NCI-H2081 treated with DMSO at 0.1 percent for 48 hours (cell line): ENCODE data around the gene TIAM1.
A peak's percentile ranks its signal among the peaks of the same experiment; 100 is the strongest.

Experiments
- DNase-seq: peaks from one replicate; lab custom pipeline; 2025; lab: John Stamatoyannopoulos, UW

The TIAM1 gene

DNA sequence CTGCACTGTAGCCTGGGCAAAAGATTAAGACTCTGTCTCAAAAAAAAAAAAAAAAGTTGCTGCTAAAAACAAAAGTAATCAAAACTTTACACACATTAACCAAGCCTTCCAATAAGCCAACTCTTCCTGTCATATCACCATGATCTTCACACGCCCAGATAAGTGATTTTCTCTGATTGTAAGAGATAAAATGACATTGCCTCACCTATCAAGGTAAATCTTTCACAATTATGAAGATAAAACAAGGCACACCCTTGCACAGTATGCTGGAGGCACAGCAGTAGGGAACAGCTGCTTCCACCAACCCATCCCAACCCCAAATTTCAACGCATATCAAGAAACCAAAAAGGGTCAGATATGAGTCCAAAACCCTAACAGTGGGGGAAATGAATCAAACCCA lies 8.8 kb upstream of the TIAM1 start:
- DNase-seq = no peak

GRCh38 chr21:31351960-31352359 lies 7.9 kb upstream of the TIAM1 start:
- no peak for DNase-seq

- DNase-seq = no peak
Observed at GRCh38 chr21:31351438-31351837, 7.4 kb upstream of the TIAM1 start.

GRCh38 chr21:31349208-31349607 lies 5.1 kb upstream of the TIAM1 start:
- no peak for DNase-seq

GRCh38 chr21:31348188-31348587 lies 4.1 kb upstream of the TIAM1 start:
- no peak for DNase-seq

GRCh38 chr21:31347435-31348032 lies 3.5 kb upstream of the TIAM1 start:
- no peak for DNase-seq

DNA sequence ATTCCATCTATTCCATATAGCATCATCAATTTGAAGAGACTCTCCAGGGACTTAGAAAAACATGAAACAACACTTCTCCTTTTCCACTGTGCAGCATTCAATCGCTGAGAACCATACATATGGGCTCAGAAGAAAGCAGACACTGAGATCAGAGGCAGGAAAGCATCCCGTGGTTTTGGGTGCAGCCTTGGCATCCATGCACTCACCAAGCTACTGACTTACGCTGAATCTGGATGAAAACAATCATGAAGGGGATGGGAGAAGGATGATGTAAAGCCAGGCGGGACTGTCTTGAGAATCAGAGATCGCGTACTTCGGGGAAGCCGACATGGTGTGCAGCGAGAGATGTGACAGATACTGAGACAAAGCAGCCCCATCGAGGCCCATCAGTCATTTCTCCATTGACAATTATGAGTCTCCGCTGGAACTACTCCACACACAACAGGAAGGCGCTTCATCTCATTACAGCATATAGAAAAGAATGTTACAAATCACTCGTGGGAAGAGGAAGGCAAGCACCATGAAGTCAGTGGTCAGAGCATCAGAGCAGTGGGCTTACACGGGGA lies 2.3 kb upstream of the TIAM1 start:
- DNase-seq = no peak

- no peak for DNase-seq
Observed at GRCh38 chr21:31345136-31345535, 1.1 kb upstream of the TIAM1 start.

GRCh38 chr21:31343030-31343510 lies 991 bp downstream of the TIAM1 start:
- no peak for DNase-seq

- no peak for DNase-seq
Observed at GRCh38 chr21:31342348-31342747, 1.7 kb downstream of the TIAM1 start.

DNA sequence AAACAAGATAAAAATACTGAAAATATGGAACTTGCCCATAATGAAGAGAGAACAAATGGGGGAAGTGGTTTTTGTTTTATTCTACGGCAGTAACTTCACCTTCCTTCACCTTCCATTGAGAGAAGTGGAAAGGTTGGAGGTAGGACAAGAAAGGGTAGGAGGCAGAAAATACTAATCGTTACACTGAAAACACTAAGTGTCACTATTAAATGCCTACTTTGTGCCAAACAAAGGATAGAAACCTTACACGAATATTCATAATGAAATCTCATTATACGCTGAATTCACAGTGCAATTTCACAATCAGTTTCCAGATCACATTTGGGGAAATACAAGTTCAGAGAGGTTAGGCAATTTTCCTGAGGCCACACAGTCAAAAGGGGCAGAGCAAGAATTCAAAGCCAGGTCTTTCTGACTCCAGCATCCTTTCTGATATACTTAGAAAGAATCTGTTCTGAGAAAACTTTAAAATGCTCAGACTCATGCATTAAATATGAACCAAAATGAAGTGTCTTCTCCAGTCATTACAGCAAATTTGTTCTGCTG lies 3.0 kb downstream of the TIAM1 start:
- DNase-seq = no peak

- no peak for DNase-seq
Observed at GRCh38 chr21:31340514-31340913, 3.5 kb downstream of the TIAM1 start.

DNA sequence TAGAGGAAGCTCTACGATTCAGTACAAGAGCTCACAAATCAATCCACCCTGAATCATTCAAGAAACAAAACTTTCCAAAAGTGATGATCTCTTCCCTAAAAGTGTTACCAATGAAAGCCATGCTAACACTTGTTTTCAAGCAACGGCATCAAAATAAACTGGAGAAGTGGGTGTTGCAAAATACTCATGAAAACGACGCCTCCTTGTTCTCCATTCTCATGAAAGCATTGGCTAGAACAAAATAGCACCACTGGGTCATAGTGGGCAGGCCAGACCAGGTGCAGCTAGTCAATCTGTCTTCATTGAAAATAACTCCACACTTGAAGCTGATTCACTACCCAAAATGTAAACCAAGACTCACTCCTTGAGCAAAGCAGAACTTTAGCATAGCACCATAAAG lies 4.3 kb downstream of the TIAM1 start:
- DNase-seq = no peak

GRCh38 chr21:31338908-31339368 lies 5.1 kb downstream of the TIAM1 start:
- no peak for DNase-seq

GRCh38 chr21:31337996-31338907 lies 5.8 kb downstream of the TIAM1 start:
- no peak for DNase-seq

GRCh38 chr21:31337086-31337485 lies 7.0 kb downstream of the TIAM1 start:
- DNase-seq = no peak

DNA sequence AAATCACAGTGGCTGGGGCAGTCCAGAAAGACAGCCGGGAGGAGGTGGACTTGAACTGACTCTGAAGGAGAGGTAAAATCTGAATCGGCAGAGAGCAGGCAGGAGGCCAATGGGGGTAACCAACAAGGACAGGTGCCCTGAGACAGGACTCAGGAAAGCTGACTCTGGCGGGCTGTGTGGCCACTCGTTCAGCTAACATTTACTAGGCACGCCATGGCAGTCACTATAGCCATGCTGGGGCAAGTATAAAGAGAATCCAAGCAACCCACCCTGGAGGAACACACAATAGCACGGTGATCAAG lies 7.4 kb downstream of the TIAM1 start:
- no peak for DNase-seq

- no peak for DNase-seq
Observed at GRCh38 chr21:31335957-31336738, 7.9 kb downstream of the TIAM1 start.

GRCh38 chr21:31334648-31335121 lies 9.4 kb downstream of the TIAM1 start:
- DNase-seq = peak; percentile 71

- no peak for DNase-seq
Observed at GRCh38 chr21:31332525-31332924, 11.5 kb downstream of the TIAM1 start.

DNA sequence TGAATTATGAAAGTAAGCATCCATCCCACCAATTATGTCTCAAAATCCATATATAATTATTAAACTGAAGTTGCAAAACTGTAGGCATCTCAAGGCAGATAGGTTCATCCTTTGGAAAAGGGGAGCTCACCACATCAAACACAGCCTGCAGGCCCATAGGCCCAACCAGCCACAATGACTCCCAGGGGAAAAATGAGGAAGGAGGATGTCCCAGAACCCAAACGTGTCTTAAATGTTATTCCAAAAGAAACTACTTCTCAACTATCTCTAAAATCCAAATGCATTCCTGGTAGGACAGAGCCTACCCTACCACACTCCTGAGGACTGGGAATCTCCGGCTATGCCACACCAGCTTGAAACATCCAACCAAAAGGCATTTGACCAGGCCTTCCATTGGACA lies 12.8 kb downstream of the TIAM1 start:
- no peak for DNase-seq

GRCh38 chr21:31330144-31330483 lies 13.9 kb downstream of the TIAM1 start:
- no peak for DNase-seq
